Midbrain (tissue), 1 donor: ENCODE results near the gene TSSC4.

Experiments
- DNase-seq: peaks from one replicate; lab custom pipeline; 2025; lab: John Stamatoyannopoulos, UW

The TSSC4 gene

DNA sequence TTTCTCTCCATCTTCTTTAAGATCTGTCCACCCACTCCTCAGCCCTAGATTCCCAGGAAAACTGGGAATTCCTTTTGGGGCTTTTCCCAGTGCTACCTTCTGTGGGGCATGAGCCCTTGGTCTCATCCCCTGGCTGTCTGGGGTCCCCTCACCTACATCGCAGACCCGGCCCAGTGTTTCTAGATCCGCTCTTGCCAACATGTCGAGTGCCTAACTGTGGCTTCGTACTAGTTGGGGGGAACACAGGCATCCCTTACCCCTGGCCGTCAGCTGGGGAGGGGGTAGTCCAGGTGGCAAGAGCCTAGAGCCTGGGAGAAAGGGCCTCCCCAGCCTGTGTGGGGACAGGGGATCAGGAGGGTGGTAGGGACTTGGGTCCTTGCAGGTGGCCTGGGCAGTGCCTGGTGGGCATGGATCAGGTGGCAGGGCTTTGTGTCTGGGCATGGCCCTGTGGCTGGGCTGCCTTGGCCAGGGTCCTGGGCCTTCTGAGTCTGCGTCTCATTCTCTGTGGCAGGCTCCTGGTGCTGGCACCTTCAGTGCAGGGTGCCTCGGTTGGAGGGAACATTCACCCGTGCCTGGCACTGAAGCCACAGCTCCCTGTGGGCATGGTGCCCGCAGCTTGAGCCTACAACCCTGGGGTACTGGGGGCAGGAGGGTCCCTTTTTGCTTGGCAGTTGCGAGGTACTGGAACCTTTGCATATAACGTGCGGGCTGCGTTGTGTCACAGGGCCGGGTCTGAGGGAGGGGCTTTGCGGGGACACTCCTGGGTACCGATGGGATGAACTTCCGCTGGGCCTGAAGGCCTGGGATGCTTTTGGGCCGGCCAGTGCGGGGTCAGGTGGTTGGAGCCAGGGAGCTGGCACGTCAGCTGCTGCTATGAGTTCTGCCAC, 48.4 kb downstream of the TSSC4 start:
- no peak for DNase-seq

DNA sequence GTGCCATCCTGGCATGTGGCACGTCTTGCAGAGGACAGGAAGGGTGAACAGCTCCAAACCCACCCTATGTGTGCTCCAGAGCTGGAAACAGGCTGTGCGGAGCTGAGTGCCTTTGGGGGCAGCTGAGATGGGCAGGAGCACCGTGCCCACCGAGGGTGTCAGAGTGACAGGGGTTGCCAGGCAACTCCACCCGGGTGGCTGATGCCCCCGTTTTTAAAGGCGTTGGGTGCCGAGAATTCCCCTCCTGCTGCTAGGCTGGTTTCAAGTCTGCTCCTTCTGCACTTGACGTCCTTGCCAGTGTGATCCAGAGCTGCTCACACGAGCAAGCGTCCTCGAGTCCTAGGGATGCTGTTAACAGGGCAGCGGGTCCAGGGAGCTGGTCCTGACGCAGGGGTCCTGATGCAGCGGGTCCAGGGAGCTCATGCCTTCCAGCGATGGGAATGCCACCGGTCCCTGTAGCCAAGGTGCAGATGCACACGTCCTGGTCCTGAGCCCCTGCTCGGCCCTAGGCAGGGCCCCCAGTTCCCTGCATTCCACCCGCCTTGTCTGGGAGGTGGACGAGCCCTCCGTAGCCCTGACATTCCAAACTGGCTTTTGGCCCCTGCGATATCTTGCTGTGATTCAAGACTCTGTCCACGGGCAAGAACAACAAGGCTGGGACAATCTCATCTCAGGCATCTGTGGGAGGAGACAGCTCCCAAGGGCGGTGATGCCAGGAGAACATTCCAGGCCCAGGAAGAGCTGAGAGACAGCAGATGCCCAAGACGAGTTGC, 49.2 kb downstream of the TSSC4 start:
- no peak for DNase-seq

DNA sequence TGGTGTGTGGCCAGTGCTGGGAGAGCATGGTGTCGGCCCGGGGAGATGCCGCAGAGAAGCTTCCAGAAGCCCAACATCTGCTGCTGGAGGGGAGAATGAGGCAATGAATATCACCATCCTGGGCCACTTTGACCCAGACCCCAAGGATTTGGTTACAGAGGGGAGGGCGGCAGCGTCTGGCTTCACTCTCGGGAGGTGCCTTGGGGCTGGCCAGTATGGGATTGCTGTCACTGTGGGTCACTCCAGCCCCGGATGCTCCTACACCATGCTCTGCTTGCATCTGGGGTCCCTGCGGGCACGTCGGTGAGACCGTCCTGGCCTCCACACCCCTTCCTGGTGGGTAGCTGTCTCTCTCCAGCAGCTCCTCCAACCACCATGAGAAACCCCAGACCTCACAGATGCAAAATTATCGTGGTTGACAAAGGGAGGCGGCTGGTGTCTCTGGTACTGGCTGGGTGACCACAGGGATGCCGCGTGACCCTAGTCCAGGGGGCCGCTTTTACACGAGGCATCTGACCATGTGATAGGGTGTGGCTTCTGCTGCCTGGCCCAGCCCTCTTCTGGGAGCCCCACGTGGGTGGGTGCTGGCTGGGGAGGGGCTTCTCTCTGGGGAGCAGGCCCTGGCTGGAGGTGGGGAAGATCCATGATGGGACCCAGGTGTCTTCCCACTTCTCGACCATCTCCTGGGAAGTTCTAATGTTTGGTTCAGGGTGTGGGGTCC, 49.9 kb downstream of the TSSC4 start:
- no peak for DNase-seq

DNA sequence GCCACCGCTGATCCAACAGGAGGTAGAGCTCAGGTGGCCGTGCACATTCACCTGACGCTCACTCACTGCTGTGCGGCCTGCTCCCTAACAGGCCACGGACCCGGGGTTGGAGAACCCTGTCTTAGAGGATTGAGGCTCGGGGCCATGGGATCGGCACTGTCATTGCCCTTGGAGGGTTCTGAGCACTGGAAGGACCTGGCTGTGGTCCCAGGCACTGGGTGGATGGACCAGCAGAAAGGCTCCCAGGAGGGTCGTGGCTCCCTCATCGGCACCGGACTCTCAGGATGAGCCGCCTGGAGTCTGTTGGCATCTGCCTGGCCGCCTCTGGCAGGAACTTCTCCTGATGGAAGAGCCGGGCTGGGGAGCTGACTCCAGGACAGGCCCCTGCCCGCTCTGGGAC, 50.8 kb downstream of the TSSC4 start:
- DNase-seq = no peak

DNA sequence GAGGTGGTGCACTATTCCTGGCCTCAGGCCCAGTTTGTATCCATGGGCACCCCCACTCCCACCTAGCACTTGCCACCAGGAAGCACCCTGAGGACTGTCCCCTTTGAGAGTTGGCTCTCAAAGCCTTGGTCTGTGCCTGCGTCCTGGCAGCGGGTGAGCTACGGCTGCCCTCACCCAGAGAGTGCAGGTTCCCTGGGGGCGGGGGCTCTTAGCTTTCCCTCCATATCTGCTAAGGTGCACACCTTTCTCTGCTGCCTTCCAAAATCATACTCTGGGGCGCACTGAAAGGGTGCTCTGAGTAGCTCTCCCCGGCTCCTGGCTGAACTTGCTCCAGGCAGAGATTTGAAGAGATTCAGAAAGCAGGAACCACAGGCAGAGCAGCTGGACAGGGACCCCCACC, 51.4 kb downstream of the TSSC4 start:
- DNase-seq = no peak

DNA sequence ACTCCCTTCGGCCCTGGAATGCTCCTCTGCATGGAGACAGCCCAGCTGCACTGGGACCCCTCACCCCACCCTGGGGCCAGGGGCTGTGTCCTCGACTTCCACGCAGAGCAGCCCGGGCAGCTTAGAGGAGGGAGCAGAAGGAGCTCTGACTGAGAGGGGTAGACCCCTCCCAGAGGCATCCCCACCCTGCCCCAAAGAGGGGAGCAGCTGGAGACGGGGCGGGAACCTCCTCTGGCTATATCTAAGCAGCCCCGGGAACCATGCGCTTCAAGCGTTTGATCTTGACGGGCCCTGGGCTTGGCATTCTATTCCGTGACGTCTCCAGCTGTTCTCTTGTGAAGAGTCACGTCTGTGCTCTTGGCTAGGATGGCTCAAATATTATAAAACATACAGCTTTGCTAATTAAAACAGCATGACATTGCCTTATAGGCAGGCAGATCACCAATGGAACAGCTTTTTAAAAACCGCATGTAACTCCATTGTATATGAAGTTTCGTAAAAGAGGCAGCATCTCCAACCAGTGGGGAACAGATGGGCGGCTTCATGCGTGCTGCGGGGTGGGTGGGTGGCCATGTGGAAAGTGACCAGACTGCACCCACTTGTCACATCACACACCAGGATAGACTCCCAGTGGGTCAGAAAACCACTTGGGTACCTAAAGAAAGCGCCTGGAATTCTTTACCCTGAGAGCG, 51.9 kb downstream of the TSSC4 start:
- DNase-seq = no peak

DNA sequence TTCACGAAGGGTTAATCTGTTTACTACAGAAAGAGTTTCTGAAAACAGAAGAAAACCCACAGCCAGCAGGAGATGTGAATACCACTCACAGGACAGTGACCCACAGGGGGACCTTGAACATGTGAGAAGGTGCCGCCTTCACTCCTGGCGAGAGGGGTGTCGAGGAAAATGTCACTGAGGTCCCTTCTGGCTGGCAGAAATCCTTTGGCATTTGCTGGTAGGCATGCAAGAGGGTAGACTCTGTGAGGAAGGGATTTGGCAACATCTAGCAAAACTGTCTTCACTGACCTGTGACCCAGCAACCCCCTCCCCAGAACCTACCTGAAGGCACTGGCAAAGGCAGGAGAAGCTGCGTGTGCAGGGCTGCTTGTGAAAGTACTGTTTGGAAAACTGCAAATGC, 52.9 kb downstream of the TSSC4 start:
- DNase-seq = no peak
